C4-2B (cell line): ENCODE data around the gene PRICKLE1.
"Not testable (repeated sequence)": the region's sequence is repeated elsewhere in the genome, so short reads cannot be mapped to it uniquely, and the experiment has no call there.

Experiments
- H3K27ac ChIP-seq: fragments of 450-650 bp; 2 replicates; pipeline ENCODE4 v1.5.1; 2017
- CTCF ChIP-seq: fragments of 450-650 bp; conservative IDR thresholded peaks from 2 replicates; pipeline ENCODE4 v1.5.1; 2017; ENCODE audit warnings: mild to moderate bottlenecking
- ZFX ChIP-seq: fragments of 450-650 bp; IDR thresholded peaks from 2 replicates; pipeline ENCODE4 v1.6.1; 2017

Gene PRICKLE1

DNA sequence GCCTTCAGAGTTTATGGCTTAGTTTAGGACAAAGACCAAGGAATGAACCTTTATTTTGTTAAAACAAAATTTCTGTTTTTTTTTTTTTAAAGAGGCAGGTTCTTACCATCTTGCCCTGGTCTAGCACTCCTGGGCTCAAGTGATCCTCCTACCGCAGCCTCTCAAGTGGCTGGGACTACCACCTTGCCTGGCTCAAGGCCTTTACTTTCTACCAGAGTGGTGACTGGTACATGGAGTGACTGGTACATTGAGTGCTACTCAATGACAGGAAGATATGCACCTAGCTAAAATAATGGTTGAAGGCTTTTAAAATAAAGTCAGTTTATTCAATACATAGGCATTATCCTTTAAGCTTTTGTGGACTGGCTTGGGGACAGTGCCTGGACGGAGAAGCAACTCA, 32.6 kb downstream of the PRICKLE1 start:
- no peak overlapping the region for H3K27ac ChIP-seq

DNA sequence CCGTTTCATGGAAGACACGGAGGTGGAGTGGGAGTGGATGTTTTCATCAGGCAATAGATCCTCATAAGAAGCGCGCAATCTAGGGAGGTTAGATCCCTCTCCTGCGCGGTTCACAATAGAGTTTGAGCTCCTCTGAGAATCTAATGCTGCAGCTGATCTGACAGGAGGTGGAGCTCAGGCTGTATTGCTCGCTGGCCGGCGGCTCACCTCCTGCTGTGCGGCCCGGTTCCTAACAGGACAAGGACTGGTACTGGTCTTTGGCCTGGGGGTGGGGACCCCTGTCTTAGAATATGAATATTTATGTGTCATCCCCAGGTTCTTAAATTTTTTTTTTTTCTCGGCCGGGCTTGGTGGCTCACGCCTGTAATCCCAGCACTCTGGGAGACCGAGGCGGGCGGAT, 36.7 kb downstream of the PRICKLE1 start:
- H3K27ac ChIP-seq: no peak overlapping the region
- no peak for TF ChIP-seq ZFX
- no peak for TF ChIP-seq CTCF

More for the DNA sequence above, 32.6 kb downstream of the PRICKLE1 start:
- TF ChIP-seq ZFX: no peak
- no peak for TF ChIP-seq CTCF

- TF ChIP-seq ZFX (no peak), CTCF (no peak)
- no peak overlapping the region for H3K27ac ChIP-seq
Observed at GRCh38 chr12:42550800-42551199, 38.7 kb downstream of the PRICKLE1 start.

DNA sequence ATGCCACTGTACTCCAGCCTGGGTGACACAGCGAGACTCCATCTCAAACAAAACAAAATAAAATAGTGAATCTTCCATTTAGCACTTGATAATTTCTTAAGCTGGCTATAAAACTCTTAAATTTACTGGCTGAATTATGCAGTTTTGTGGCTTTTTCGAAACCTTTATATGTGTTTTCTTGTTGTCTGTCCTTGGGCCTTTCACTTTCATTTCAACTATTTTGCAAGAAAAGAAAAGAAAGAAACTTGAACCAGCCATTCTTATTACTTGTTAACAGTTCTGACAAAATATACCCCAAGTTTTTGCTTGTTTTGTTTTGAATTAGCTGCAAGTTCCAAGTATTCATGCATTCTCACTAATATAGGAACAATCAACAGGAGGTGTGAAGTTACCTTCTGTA, 42.8 kb downstream of the PRICKLE1 start:
- H3K27ac ChIP-seq: no peak overlapping the region
- no peak for TF ChIP-seq ZFX
- no peak for TF ChIP-seq CTCF

DNA sequence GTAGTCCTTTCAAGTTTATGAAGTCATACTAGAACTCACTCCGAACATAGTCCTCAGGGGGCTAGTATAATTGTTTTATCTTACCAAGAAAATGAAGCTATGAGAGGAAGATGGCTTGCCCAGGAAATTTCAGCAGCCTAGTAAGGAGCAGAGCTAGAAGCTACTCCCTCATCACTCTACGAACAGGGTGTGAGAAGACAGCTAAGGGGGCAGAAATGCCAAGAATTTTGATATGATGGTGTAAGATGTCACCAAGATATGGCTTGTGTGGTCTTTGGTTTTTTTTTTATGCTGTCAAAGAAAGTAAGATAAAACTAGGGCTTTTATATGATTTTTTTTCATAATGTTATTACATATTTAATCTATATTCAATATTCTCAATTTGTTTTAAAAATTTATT, 47.6 kb downstream of the PRICKLE1 start:
- no peak for TF ChIP-seq CTCF
- TF ChIP-seq ZFX: no peak
- H3K27ac ChIP-seq: no peak overlapping the region

GRCh38 chr12:42541308-42541707, 48.2 kb downstream of the PRICKLE1 start:
- H3K27ac ChIP-seq: not testable (repeated sequence)

DNA sequence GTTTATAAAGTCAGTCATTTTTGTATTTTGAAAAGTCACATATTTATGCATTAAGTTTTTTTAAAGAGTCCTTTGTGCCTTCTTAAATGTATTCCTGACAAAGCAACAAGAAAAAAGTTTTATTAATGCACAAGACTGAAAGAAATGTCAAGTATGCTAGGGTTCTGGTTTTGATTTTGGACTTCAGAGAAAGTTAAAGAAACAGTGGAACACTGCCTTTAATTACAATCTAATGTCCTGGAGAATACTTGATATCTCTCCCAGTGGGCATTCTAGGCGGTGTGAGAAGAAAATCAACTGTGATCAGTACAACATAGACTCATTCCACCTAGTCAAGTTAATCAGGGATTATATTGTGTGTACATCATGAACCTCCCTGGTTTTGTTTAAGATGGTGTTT, 49.9 kb downstream of the PRICKLE1 start:
- TF ChIP-seq CTCF: no peak
- no peak for TF ChIP-seq ZFX
- H3K27ac ChIP-seq: no peak overlapping the region

GRCh38 chr12:42538203-42538602, 51.3 kb downstream of the PRICKLE1 start:
- H3K27ac ChIP-seq: no peak overlapping the region
- no peak for TF ChIP-seq ZFX
